ENCODE measurements around the gene CDAN1.

DNA sequence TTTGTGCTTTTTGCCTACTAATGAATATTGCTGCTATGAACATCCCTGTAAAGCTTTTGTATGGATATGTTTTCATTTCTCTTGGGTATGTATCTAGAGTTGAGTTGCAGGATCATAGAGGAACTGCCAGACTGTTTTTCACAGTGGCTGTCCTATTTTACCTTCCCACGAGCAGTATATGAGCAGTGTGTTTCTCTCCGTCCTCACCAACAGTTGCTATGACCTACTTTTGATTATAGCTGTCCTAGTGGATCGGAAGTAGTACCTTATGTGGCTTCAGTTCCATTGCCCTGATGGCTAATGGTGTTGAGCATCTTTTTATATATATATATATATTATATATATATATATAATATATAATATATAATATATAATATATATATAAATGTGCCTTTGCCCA is 25.2 kb downstream of the CDAN1 start:
- TF ChIP-seq, protein P1, sequence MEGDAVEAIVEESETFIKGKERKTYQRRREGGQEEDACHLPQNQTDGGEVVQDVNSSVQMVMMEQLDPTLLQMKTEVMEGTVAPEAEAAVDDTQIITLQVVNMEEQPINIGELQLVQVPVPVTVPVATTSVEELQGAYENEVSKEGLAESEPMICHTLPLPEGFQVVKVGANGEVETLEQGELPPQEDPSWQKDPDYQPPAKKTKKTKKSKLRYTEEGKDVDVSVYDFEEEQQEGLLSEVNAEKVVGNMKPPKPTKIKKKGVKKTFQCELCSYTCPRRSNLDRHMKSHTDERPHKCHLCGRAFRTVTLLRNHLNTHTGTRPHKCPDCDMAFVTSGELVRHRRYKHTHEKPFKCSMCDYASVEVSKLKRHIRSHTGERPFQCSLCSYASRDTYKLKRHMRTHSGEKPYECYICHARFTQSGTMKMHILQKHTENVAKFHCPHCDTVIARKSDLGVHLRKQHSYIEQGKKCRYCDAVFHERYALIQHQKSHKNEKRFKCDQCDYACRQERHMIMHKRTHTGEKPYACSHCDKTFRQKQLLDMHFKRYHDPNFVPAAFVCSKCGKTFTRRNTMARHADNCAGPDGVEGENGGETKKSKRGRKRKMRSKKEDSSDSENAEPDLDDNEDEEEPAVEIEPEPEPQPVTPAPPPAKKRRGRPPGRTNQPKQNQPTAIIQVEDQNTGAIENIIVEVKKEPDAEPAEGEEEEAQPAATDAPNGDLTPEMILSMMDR (IDR thresholded peaks at IDR 0.05; ENCODE audit: insufficient read depth, low read length, poor library complexity, severe bottlenecking) = no peak
- TF ChIP-seq EZH2phosphoT487 (conservative IDR thresholded peaks at IDR 0.05; ENCODE audit: low read length) = no peak
